Uterus (tissue), 4 donors: Measurements from ENCODE around the gene HIVEP1. TPM values are rescaled to one million over a fixed set of nuclear protein-coding genes. Genes with fewer than 3 reads are reported as not detected.
"Not testable (repeated sequence)": the region's sequence is repeated elsewhere in the genome, so short reads cannot be mapped to it uniquely, and the experiment has no call there.

Experiments
- DNase-seq, 2 donors: peaks; one replicate each; pipeline ENCODE4 v3.0.0-alpha.2; 2019 to 2020
- H3K27ac ChIP-seq, 2 donors: fragments of 200-600 bp; sonication (generic); 1 replicate in 1 of 2; 2 replicates in 1 of 2; pipeline ENCODE4 v1.5.1; 2016 to 2018
- H3K27me3 ChIP-seq, 2 donors: fragments of 200-600 bp; sonication (generic); one replicate each; pipeline ENCODE4 v1.5.1; 2018 to 2019; ENCODE audit warnings: control low read depth in 1 of 2
- H3K36me3 ChIP-seq, 2 donors: fragments of 200-600 bp; sonication (generic); one replicate each; pipeline ENCODE4 v1.5.1; 2019; ENCODE audit warnings: control low read depth in 1 of 2
- H3K4me1 ChIP-seq, 2 donors: fragments of 200-600 bp; sonication (generic); one replicate each; pipeline ENCODE4 v1.5.1; 2018 to 2019; ENCODE audit warnings: control low read depth in 1 of 2
- H3K4me3 ChIP-seq, 2 donors: fragments of 200-600 bp; sonication (generic); 1 replicate in 1 of 2; 2 replicates in 1 of 2; pipeline ENCODE4 v1.5.1; 2018 to 2019; ENCODE audit warnings: mild to moderate bottlenecking in 1 of 2
- H3K9me3 ChIP-seq, 2 donors: fragments of 200-600 bp; sonication (generic); one replicate each; pipeline ENCODE4 v1.5.1; 2019; ENCODE audit warnings: control low read depth in 1 of 2
- CTCF ChIP-seq, 4 experiments: fragments of 200-600 bp in 2 of 4; fragments of 450-650 bp in 2 of 4; sonication (generic) in 2 of 4; IDR thresholded peaks; one replicate each; pipeline ENCODE4 v1.5.1; 2016 to 2019; ENCODE audit warnings: antibody characterized with exemption in 4 of 4, mild to moderate bottlenecking in 2 of 4, moderate library complexity in 1 of 4
- POLR2A ChIP-seq, 2 donors: fragments of 450-650 bp; IDR thresholded peaks; one replicate each; pipeline ENCODE4 v1.6.1; 2016; ENCODE audit warnings: antibody characterized with exemption in 2 of 2, mild to moderate bottlenecking in 1 of 2, moderate library complexity in 1 of 2
- intact Hi-C: fragments of 100-400 bp; cut with DNase I; formaldehyde crosslinking; loops from one replicate; pipeline ENCODE4 v1.15.1; 2023; ENCODE audit warnings: low total_unique reads
- total RNA-seq, 4 donors: library from RNA; depleted of rRNA in 3 of 4; stranded (reverse); fragments of >200 nt in 3 of 4; gene quantifications; one replicate each; pipeline versions ENCODE4 v1.1.0 to v1.2.4, GENCODE V29; 2014 to 2023
- donor health status: DM: yes; HTN: yes; CAD: no.

HIVEP1 gene
- total RNA-seq, 4 donors from 2014 or later = 8.5 to 38.1 (median 22.0) TPM

GRCh38 chr6:12150812-12151432 lies 138.8 kb downstream of the HIVEP1 start:
- TF ChIP-seq POLR2A (IDR thresholded peaks at IDR 0.05) = no peak
- TF ChIP-seq CTCF (IDR thresholded peaks at IDR 0.05) = peak in 2 of 4 experiments; percentile 7
- Histone ChIP-seq H3K4me3 (no peak overlapping the region), H3K27ac (no peak overlapping the region), H3K27me3 (no peaks in the 10 kb centered on the region), H3K9me3 (no peaks in the 10 kb centered on the region), H3K36me3 (no peaks in the 10 kb centered on the region), H3K4me1 (no peaks in the 10 kb centered on the region)
- intact Hi-C loops = no loop called here
- no peak for DNase-seq

GRCh38 chr6:12151433-12151820 lies 139.3 kb downstream of the HIVEP1 start:
- Histone ChIP-seq H3K36me3 (no peaks in the 10 kb centered on the region), H3K4me1 (no peaks in the 10 kb centered on the region), H3K9me3 (no peaks in the 10 kb centered on the region), H3K27ac (no peak overlapping the region), H3K27me3 (no peaks in the 10 kb centered on the region), H3K4me3 (no peak overlapping the region)
- intact Hi-C loops = no loop called here
- no peak for TF ChIP-seq CTCF (IDR thresholded peaks at IDR 0.05)
- no peak for TF ChIP-seq POLR2A (IDR thresholded peaks at IDR 0.05)
- no peak for DNase-seq

GRCh38 chr6:12152023-12152970 lies 140.2 kb downstream of the HIVEP1 start:
- no peak for TF ChIP-seq CTCF (IDR thresholded peaks at IDR 0.05)
- no peak for TF ChIP-seq POLR2A (IDR thresholded peaks at IDR 0.05)
- Histone ChIP-seq H3K27ac (no peak overlapping the region), H3K36me3 (no peaks in the 10 kb centered on the region), H3K4me3 (no peak overlapping the region), H3K27me3 (no peaks in the 10 kb centered on the region), H3K4me1 (no peaks in the 10 kb centered on the region), H3K9me3 (no peaks in the 10 kb centered on the region)
- intact Hi-C loops = no loop called here
- no peak for DNase-seq

GRCh38 chr6:12155769-12156168 lies 143.7 kb downstream of the HIVEP1 start:
- H3K27ac ChIP-seq, H3K36me3 ChIP-seq, H3K9me3 ChIP-seq, H3K4me3 ChIP-seq, DNase-seq, intact Hi-C loops, H3K27me3 ChIP-seq, H3K4me1 ChIP-seq: not testable (repeated sequence)

- H3K27me3 ChIP-seq = no peaks in the 10 kb centered on the region
- TF ChIP-seq POLR2A (IDR thresholded peaks at IDR 0.05) (no peak), CTCF (IDR thresholded peaks at IDR 0.05) (no peak)
- H3K9me3 ChIP-seq = no peaks in the 10 kb centered on the region
Measured at GRCh38 chr6:12158686-12159415, 146.7 kb downstream of the HIVEP1 start.

More at GRCh38 chr6:12158686-12159415, 146.7 kb downstream of the HIVEP1 start:
- H3K4me1 ChIP-seq = no peaks in the 10 kb centered on the region
- intact Hi-C loops = no loop called here
- no peaks in the 10 kb centered on the region for H3K36me3 ChIP-seq
- DNase-seq = no peak
- H3K4me3 ChIP-seq = no peak overlapping the region
- H3K27ac ChIP-seq = no peak overlapping the region
